Breast epithelium (tissue), 3 donors: ENCODE results near the gene BAX.
A peak's percentile ranks its signal among the peaks of the same experiment; 100 is the strongest.

Source experiments
- CTCF ChIP-seq, 3 donors: fragments of 450-650 bp; IDR thresholded peaks; one replicate each; pipeline ENCODE4 v1.5.1; 2016 to 2017; ENCODE audit warnings: antibody characterized with exemption in 3 of 3, mild to moderate bottlenecking in 3 of 3, moderate library complexity in 3 of 3
- POLR2AphosphoS5 ChIP-seq, 3 donors: sonication (generic); formaldehyde crosslinking; IDR thresholded peaks; one replicate each; pipeline ENCODE4 v1.6.1; 2017; ENCODE audit warnings: antibody characterized with exemption in 3 of 3

GRCh38 chr19:48965040-48965805, 10.5 kb downstream of the BAX start, which contains the start of gene FTL:
- TF ChIP-seq CTCF (IDR thresholded peaks at IDR 0.05) (peak in 1 of 3 donors; percentile 24), POLR2AphosphoS5 (IDR thresholded peaks at IDR 0.05) (peak; percentile 98 to 100 (median 100))
